OCI-LY1 (cell line): ENCODE data around the gene POLR2E.
A peak's percentile ranks its signal among the peaks of the same experiment; 100 is the strongest.

Source experiments
- EZH2 ChIP-seq: fragments of 200-600 bp; sonication (generic), shearing (Covaris generic); IDR thresholded peaks from 2 replicates; pipeline ENCODE4 v1.8.0; 2017; ENCODE audit warnings: borderline replicate concordance, mixed run types, mild to moderate bottlenecking, antibody characterized with exemption, low read length, moderate library complexity, mixed read lengths
- TF ChIP-seq, protein P1 (sequence below): fragments of 200-600 bp; sonication (generic), shearing (Covaris generic); IDR thresholded peaks from 2 replicates; pipeline ENCODE4 v1.5.1; 2017; ENCODE audit warnings: mild to moderate bottlenecking, antibody characterized with exemption, low read length, moderate library complexity, mixed read lengths

DNA sequence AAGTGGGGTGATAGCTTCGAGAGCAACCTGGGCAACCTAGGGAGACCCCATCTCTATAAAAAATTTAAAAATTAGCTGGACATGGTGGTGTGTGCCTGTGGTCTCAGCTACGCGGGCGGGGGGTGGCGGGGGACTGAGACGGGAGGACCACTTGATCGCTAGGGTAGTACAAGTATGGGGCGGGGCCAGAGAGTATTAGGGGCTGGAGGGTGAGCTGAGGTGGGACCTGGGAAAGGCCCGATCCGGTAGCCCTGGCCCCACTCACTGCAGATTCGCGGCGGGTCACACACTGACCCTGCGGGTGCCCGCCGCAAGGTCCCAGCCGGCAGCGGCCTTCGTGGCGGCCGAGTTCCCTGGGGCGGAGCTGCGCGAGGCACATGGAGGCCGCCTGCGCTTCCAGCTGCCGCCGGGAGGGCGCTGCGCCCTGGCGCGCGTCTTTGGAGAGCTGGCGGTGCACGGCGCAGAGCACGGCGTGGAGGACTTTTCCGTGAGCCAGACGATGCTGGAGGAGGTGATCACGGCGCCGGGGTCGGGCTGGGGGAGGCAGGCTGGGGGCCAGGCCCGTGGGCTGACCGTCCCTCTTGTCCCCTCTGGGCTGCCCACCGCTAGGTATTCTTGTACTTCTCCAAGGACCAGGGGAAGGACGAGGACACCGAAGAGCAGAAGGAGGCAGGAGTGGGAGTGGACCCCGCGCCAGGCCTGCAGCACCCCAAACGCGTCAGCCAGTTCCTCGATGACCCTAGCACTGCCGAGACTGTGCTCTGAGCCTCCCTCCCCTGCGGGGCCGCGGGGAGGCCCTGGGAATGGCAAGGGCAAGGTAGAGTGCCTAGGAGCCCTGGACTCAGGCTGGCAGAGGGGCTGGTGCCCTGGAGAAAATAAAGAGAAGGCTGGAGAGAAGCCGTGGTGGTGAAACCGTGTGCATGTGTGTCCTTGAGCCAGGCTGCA lies 30.2 kb downstream of the POLR2E start:
- TF ChIP-seq, protein P1, sequence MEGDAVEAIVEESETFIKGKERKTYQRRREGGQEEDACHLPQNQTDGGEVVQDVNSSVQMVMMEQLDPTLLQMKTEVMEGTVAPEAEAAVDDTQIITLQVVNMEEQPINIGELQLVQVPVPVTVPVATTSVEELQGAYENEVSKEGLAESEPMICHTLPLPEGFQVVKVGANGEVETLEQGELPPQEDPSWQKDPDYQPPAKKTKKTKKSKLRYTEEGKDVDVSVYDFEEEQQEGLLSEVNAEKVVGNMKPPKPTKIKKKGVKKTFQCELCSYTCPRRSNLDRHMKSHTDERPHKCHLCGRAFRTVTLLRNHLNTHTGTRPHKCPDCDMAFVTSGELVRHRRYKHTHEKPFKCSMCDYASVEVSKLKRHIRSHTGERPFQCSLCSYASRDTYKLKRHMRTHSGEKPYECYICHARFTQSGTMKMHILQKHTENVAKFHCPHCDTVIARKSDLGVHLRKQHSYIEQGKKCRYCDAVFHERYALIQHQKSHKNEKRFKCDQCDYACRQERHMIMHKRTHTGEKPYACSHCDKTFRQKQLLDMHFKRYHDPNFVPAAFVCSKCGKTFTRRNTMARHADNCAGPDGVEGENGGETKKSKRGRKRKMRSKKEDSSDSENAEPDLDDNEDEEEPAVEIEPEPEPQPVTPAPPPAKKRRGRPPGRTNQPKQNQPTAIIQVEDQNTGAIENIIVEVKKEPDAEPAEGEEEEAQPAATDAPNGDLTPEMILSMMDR, result peak; percentile 67
- TF ChIP-seq EZH2, result no peak
